GM12873 (cell line): Measurements from ENCODE around the gene CASR.
A peak's percentile ranks its signal among the peaks of the same experiment; 100 is the strongest.

Source experiments
- CTCF ChIP-seq: IDR thresholded peaks from 2 replicates; pipeline ENCODE4 v1.5.1; 2012; ENCODE audit warnings: low read depth, mild to moderate bottlenecking, moderate library complexity, low read length, control low read depth; ENCODE audit not compliant: insufficient read depth; ENCODE audit errors: missing control alignments

CASR gene

GRCh38 chr3:122233101-122233952, 49.9 kb downstream of the CASR start:
- TF ChIP-seq CTCF: peak; percentile 34

- TF ChIP-seq CTCF: no peak
Observed at GRCh38 chr3:122234117-122234516, 50.6 kb downstream of the CASR start.

GRCh38 chr3:122235147-122235546, 51.7 kb downstream of the CASR start:
- no peak for TF ChIP-seq CTCF

- no peak for TF ChIP-seq CTCF
Observed at GRCh38 chr3:122239112-122239511, 55.6 kb downstream of the CASR start.

GRCh38 chr3:122245513-122246174, 62.2 kb downstream of the CASR start:
- TF ChIP-seq CTCF: peak; percentile 32

- no peak for TF ChIP-seq CTCF
Observed at GRCh38 chr3:122246199-122246598, 62.7 kb downstream of the CASR start.

GRCh38 chr3:122247087-122247824, 63.8 kb downstream of the CASR start:
- TF ChIP-seq CTCF: no peak
